IMR-90 (cell line): ENCODE data around the gene WNT7A. TPM values are rescaled to one million over a fixed set of nuclear protein-coding genes. Genes with fewer than 3 reads are reported as not detected.

ENCODE experiments used
- ATAC-seq: fragments of 200-7000 bp; cut with Tn5 transposase; 2 replicates; pipeline ENCODE4 v1.9.1; 2020; ENCODE audit warnings: low read depth, mild to moderate bottlenecking, moderate library complexity
- BruUV-seq: library from RNA; stranded (reverse); fragments of 400-500 nt; replicated peaks from 2 replicates; lab custom pipeline; 2021; lab: Mats Ljungman, UMichigan
- CTCF ChIA-PET: fragments of 300-600 bp; formaldehyde crosslinking; extraction: SDS; loops from one replicate; lab custom pipeline; 2021; ENCODE audit warnings: antibody characterized with exemption; lab: Yijun Ruan, JAX
- POLR2A ChIA-PET: fragments of 300-600 bp; sonication (Branson Sonifier 250); formaldehyde crosslinking; loops from one replicate; lab custom pipeline; 2022; ENCODE audit warnings: antibody characterized with exemption; ENCODE audit not compliant: unreplicated experiment; lab: Charles Lee
- DNase-seq: peaks from one replicate; pipeline ENCODE4 v3.0.0; 2013
- H2AFZ ChIP-seq: replicated peaks from 2 replicates; pipeline ENCODE3; 2013; ENCODE audit warnings: low read length, mild to moderate bottlenecking; ENCODE audit not compliant: poor library complexity
- H2AK5ac ChIP-seq: 2 replicates; pipeline ENCODE4 v1.6.1; 2013; ENCODE audit warnings: low read depth, low read length, inconsistent platforms
- H2AK9ac ChIP-seq: replicated peaks from 2 replicates; pipeline ENCODE3; 2013; ENCODE audit warnings: mild to moderate bottlenecking, low read depth, low read length, moderate library complexity; ENCODE audit not compliant: poor library complexity
- H2BK120ac ChIP-seq: 2 replicates; pipeline ENCODE4 v1.6.1; 2013; ENCODE audit warnings: low read depth, low read length, inconsistent platforms
- H2BK15ac ChIP-seq: 3 replicates; pipeline ENCODE4 v1.6.1; 2013; ENCODE audit warnings: low read depth, low read length, inconsistent platforms
- H2BK20ac ChIP-seq: 2 replicates; pipeline ENCODE4 v1.6.1; 2013; ENCODE audit warnings: low read depth, mild to moderate bottlenecking, inconsistent platforms, low read length, moderate library complexity
- H2BK5ac ChIP-seq: 2 replicates; pipeline ENCODE4 v1.6.1; 2013; ENCODE audit warnings: mild to moderate bottlenecking, low read depth, low read length, inconsistent platforms; ENCODE audit not compliant: poor library complexity, severe bottlenecking
- H3K14ac ChIP-seq: replicated peaks from 2 replicates; pipeline ENCODE4 v1.6.1; 2013; ENCODE audit warnings: low read depth, low read length, inconsistent platforms
- H3K18ac ChIP-seq: 2 replicates; pipeline ENCODE4 v1.6.1; 2013; ENCODE audit warnings: low read depth, low read length, control low read depth
- H3K23ac ChIP-seq: 2 replicates; pipeline ENCODE4 v1.6.1; 2013; ENCODE audit warnings: low read depth, low read length, inconsistent platforms
- H3K27ac ChIP-seq: 2 replicates; pipeline ENCODE4 v1.5.1; 2013; ENCODE audit warnings: mild to moderate bottlenecking, control low read depth, low read length; ENCODE audit not compliant: insufficient read depth
- H3K27me3 ChIP-seq: 2 replicates; pipeline ENCODE4 v1.6.1; 2013; ENCODE audit warnings: low read length; ENCODE audit not compliant: control insufficient read depth, insufficient read depth
- H3K36me3 ChIP-seq: 2 replicates; pipeline ENCODE4 v1.6.1; 2013; ENCODE audit warnings: low read length, mixed read lengths; ENCODE audit not compliant: control insufficient read depth, insufficient read depth
- H3K4ac ChIP-seq: 2 replicates; pipeline ENCODE4 v1.6.1; 2013; ENCODE audit warnings: low read depth, low read length, inconsistent platforms
- H3K4me1 ChIP-seq: 2 replicates; pipeline ENCODE4 v1.6.1; 2013; ENCODE audit warnings: low read length, mixed read lengths; ENCODE audit not compliant: control insufficient read depth, insufficient read depth
- H3K4me2 ChIP-seq: 2 replicates; pipeline ENCODE4 v1.6.1; 2013; ENCODE audit warnings: low read depth, mild to moderate bottlenecking, control low read depth, low read length, moderate library complexity
- H3K4me3 ChIP-seq: 2 replicates; pipeline ENCODE4 v1.5.1; 2013; ENCODE audit warnings: low read depth, mild to moderate bottlenecking, control low read depth, low read length, moderate library complexity; ENCODE audit not compliant: insufficient read depth
- H3K56ac ChIP-seq: 2 replicates; pipeline ENCODE4 v1.6.1; 2013; ENCODE audit warnings: low read length, inconsistent platforms; ENCODE audit not compliant: insufficient read depth; ENCODE audit errors: extremely low read depth
- H3K79me1 ChIP-seq, 2 experiments: 2 replicates each; pipeline ENCODE4 v1.6.1; 2013; ENCODE audit warnings: low read length in 2 of 2, inconsistent platforms in 1 of 2, low read depth in 1 of 2
- H3K9ac ChIP-seq: 2 replicates; pipeline ENCODE4 v1.6.1; 2013; ENCODE audit warnings: low read depth, low read length, control low read depth
- H3K9me1 ChIP-seq: 2 replicates; pipeline ENCODE4 v1.6.1; 2013; ENCODE audit warnings: low read length, inconsistent platforms; ENCODE audit not compliant: insufficient read depth
- H3K9me3 ChIP-seq: 2 replicates; pipeline ENCODE4 v1.6.1; 2013; ENCODE audit warnings: low read length; ENCODE audit not compliant: control insufficient read depth, insufficient read depth
- H4K20me1 ChIP-seq: 2 replicates; pipeline ENCODE4 v1.6.1; 2013; ENCODE audit warnings: low read length, inconsistent platforms; ENCODE audit not compliant: insufficient read depth
- H4K5ac ChIP-seq: 2 replicates; pipeline ENCODE4 v1.6.1; 2013; ENCODE audit warnings: mild to moderate bottlenecking, low read depth, low read length, control low read depth
- H4K8ac ChIP-seq, 2 experiments: 2 replicates each; pipeline ENCODE4 v1.6.1; 2013; ENCODE audit warnings: low read depth in 2 of 2, low read length in 2 of 2, control low read depth in 1 of 2, inconsistent platforms in 1 of 2
- H4K91ac ChIP-seq: 2 replicates; pipeline ENCODE4 v1.6.1; 2013; ENCODE audit warnings: low read depth, low read length, inconsistent platforms; ENCODE audit not compliant: insufficient read depth
- FOS ChIP-seq: fragments of 150-350 bp; IDR thresholded peaks from 2 replicates; pipeline ENCODE4 v1.6.1; 2016; ENCODE audit warnings: low read depth, low read length
- MAZ ChIP-seq: IDR thresholded peaks from 2 replicates; pipeline ENCODE4 v1.6.1; 2012; ENCODE audit warnings: low read depth, mild to moderate bottlenecking, low read length, improper control_type of control experiment, moderate library complexity, borderline replicate concordance
- POLR2A ChIP-seq: IDR thresholded peaks from 2 replicates; pipeline ENCODE4 v1.6.1; 2012; ENCODE audit warnings: mild to moderate bottlenecking, low read depth, low read length
- USF2 ChIP-seq: fragments of 150-350 bp; IDR thresholded peaks from 2 replicates; pipeline ENCODE4 v1.6.1; 2017; ENCODE audit warnings: mild to moderate bottlenecking, antibody characterized with exemption, low read length, low read depth
- WGBS, 2 experiments: methylation state at CpG; one replicate each; pipeline versions ENCODE4 v1.1.5 to v1.1.7; 2013; ENCODE audit warnings: missing lambda C conversion rate in 2 of 2; ENCODE audit not compliant: insufficient read length in 1 of 2; ENCODE audit errors: extremely low coverage in 2 of 2; 5-methylcytosine and 5-hydroxymethylcytosine counted together
- dilution Hi-C: fragments of 300-500 bp; cut with HindIII; formaldehyde crosslinking; loops from one replicate; pipeline ENCODE4 v1.14.3; 2018; ENCODE audit warnings: low sequenced_read_pairs; ENCODE audit not compliant: unreplicated experiment
- in situ Hi-C: fragments of 300-500 bp; cut with MboI; formaldehyde crosslinking; loops from 3 replicates; pipeline ENCODE4 v1.14.3; 2019; ENCODE audit warnings: low sequenced_read_pairs, inconsistent platforms, mixed read lengths
- intact Hi-C: fragments of 100-400 bp; cut with micrococcal nuclease; formaldehyde crosslinking; loops from 2 replicates; pipeline ENCODE4 v1.10.0; 2022
- polyA plus RNA-seq, 3 experiments: library from polyadenylated mRNA; depleted of rRNA; stranded (reverse); fragments of >200 nt; gene quantifications; 2 replicates each; pipeline ENCODE4 v1.2.3, GENCODE V29; 2012; ENCODE audit warnings: low replicate concordance in 1 of 3
- total RNA-seq: library from RNA; depleted of rRNA; stranded (reverse); fragments of >200 nt; gene quantifications from 2 replicates; pipeline ENCODE4 v1.2.3, GENCODE V29; 2012
- TF ChIP-seq, protein P1 (sequence below): conservative IDR thresholded peaks from 2 replicates; pipeline ENCODE4 v1.5.1; 2012; ENCODE audit warnings: mild to moderate bottlenecking, low read depth, low read length, improper control_type of control experiment

WNT7A gene
- total and polyA plus RNA-seq, 2 of the 4 experiments (the other 2 are of a cell fraction): not detected

DNA sequence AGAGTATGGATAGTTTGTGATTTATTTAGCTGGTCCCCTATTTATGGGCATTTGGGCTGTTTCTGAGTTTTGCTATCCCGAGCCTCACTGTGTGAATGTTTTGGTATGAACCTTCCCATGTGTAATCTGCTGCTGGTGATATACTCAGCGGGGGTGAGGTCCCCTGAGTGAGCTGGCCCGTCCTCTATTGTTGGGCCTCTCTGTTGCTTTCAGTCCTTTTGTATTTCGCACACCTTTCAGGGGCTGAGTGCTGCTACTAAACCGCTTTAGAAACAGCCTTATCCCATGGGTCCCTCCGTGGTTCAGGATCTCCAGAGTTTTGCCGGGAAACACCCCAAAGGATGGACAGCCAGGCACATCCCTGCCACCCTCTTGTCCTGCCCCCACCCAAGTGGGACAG, 94.5 kb downstream of the WNT7A start:
- TF ChIP-seq, protein P1, sequence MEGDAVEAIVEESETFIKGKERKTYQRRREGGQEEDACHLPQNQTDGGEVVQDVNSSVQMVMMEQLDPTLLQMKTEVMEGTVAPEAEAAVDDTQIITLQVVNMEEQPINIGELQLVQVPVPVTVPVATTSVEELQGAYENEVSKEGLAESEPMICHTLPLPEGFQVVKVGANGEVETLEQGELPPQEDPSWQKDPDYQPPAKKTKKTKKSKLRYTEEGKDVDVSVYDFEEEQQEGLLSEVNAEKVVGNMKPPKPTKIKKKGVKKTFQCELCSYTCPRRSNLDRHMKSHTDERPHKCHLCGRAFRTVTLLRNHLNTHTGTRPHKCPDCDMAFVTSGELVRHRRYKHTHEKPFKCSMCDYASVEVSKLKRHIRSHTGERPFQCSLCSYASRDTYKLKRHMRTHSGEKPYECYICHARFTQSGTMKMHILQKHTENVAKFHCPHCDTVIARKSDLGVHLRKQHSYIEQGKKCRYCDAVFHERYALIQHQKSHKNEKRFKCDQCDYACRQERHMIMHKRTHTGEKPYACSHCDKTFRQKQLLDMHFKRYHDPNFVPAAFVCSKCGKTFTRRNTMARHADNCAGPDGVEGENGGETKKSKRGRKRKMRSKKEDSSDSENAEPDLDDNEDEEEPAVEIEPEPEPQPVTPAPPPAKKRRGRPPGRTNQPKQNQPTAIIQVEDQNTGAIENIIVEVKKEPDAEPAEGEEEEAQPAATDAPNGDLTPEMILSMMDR: no peak
- no peak for TF ChIP-seq POLR2A
- no peak for TF ChIP-seq FOS
- TF ChIP-seq USF2: no peak
- no peak for TF ChIP-seq MAZ
- no peak overlapping the region for H2BK120ac ChIP-seq
- H3K79me1 ChIP-seq: no peaks in the 10 kb centered on the region
- no peak overlapping the region for H3K4me2 ChIP-seq
- no peak overlapping the region for H2AK5ac ChIP-seq
- no peak overlapping the region for H3K18ac ChIP-seq
- no TSS peak for BruUV-seq
- H3K4me3 ChIP-seq: no peak overlapping the region
- CTCF ChIA-PET: no interaction called here
- 80% methylated on average over 1 of the region's 7 CpGs; no CpG with 5 or more reads in 1 of the 2 experiments for WGBS, 2 experiments
- no peaks in the 10 kb centered on the region for H3K27me3 ChIP-seq
- H3K4ac ChIP-seq: no peak overlapping the region
- no peaks in the 10 kb centered on the region for H3K4me1 ChIP-seq
- H3K27ac ChIP-seq: no peak overlapping the region
- no peak overlapping the region for H4K91ac ChIP-seq
- no peak overlapping the region for H3K9ac ChIP-seq
- H2BK15ac ChIP-seq: no peak overlapping the region
- no peak overlapping the region for H4K8ac ChIP-seq
- H3K14ac ChIP-seq: no peak overlapping the region
- no peaks in the 10 kb centered on the region; the same call in 1 of the 2 replicates for H3K9me3 ChIP-seq
- intact Hi-C loops: no loop called here
- no peak overlapping the region for H3K56ac ChIP-seq
- H4K20me1 ChIP-seq: no peaks in the 10 kb centered on the region
- H3K36me3 ChIP-seq: no peaks in the 10 kb centered on the region
- H4K5ac ChIP-seq: no peak overlapping the region
- H3K23ac ChIP-seq: no peak overlapping the region
- H3K9me1 ChIP-seq: no peaks in the 10 kb centered on the region
- H2AK9ac ChIP-seq: no peak overlapping the region
- ATAC-seq (no peak), DNase-seq (no peak)
- H2BK5ac ChIP-seq: no peak overlapping the region
- no peak overlapping the region for H2BK20ac ChIP-seq
- dilution Hi-C loops: no loop called here
- POLR2A ChIA-PET: no interaction called here
- in situ Hi-C loops: no loop called here
- H2AFZ ChIP-seq: no peak overlapping the region
